ENCODE measurements around the gene RAC2. TPM values are rescaled to one million over a fixed set of nuclear protein-coding genes. Genes with fewer than 3 reads are reported as not detected.

RAC2 gene
- total and polyA plus RNA-seq, 2 of the 8 experiments (the other 6 are each of a cell fraction or from before 2014, with no cell fraction given): 2.3 to 4.3 TPM

DNA sequence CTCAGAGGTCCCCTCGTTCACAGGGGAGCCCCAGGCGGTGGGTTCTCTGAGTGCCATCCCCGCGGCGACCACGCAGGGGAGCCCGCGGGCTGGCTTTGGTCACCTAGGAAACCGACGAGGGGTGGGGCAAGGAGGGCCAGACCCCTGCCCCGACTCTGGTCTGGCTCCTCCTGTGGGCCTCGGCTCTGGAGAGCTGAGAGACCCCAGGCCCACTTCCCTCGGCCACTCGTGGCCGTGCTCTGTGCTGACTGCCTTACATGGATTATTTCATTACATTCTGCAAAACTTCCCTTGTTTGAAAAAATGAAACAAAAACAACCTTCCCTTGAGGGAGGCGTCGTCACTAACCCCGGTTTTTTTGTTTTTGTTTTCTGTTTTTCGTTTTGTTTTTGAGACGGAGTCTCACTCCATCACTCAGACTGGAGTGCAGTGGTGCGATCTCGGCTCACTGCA lies 23.1 kb upstream of the RAC2 start (continued):
- TF ChIP-seq CHD7 (IDR thresholded peaks at IDR 0.05; ENCODE audit: insufficient replicate concordance, low read length) (no peak), FOSL1 (IDR thresholded peaks at IDR 0.05; ENCODE audit: insufficient read depth, low read depth, low read length) (no peak)
